ENCODE measurements around the gene SLC12A7.

The SLC12A7 gene

GRCh38 chr5:1035421-1036405 is 76.2 kb downstream of the SLC12A7 start:
- intact Hi-C loops (cut with DNase I; ENCODE audit: low total_unique reads), result no loop called here
- H3K4me1 ChIP-seq, result no peaks in the 10 kb centered on the region
- TF ChIP-seq, protein P1, sequence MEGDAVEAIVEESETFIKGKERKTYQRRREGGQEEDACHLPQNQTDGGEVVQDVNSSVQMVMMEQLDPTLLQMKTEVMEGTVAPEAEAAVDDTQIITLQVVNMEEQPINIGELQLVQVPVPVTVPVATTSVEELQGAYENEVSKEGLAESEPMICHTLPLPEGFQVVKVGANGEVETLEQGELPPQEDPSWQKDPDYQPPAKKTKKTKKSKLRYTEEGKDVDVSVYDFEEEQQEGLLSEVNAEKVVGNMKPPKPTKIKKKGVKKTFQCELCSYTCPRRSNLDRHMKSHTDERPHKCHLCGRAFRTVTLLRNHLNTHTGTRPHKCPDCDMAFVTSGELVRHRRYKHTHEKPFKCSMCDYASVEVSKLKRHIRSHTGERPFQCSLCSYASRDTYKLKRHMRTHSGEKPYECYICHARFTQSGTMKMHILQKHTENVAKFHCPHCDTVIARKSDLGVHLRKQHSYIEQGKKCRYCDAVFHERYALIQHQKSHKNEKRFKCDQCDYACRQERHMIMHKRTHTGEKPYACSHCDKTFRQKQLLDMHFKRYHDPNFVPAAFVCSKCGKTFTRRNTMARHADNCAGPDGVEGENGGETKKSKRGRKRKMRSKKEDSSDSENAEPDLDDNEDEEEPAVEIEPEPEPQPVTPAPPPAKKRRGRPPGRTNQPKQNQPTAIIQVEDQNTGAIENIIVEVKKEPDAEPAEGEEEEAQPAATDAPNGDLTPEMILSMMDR (IDR thresholded peaks at IDR 0.05), result no peak

GRCh38 chr5:1034986-1035385 is 76.9 kb downstream of the SLC12A7 start:
- Histone ChIP-seq H3K4me3 (no peak overlapping the region), H3K27ac (no peak overlapping the region), H3K27me3 (peaks cover 0 to 39% of the 10 kb centered on the region in 2 donors), H3K4me1 (no peaks in the 10 kb centered on the region), H3K36me3 (no peaks in the 10 kb centered on the region), H3K9me3 (no peaks in the 10 kb centered on the region)
- intact Hi-C loops (cut with DNase I; ENCODE audit: low total_unique reads), result no loop called here
- no peak for DNase-seq
- TF ChIP-seq, protein P1 (IDR thresholded peaks at IDR 0.05), result no peak

More at GRCh38 chr5:1035421-1036405, 76.2 kb downstream of the SLC12A7 start:
- DNase-seq, result no peak
- Histone ChIP-seq H3K27ac (no peak overlapping the region), H3K9me3 (no peaks in the 10 kb centered on the region), H3K4me3 (no peak overlapping the region), H3K36me3 (no peaks in the 10 kb centered on the region), H3K27me3 (peaks cover 0 to 32% of the 10 kb centered on the region in 2 donors)

GRCh38 chr5:1034421-1034905 is 77.4 kb downstream of the SLC12A7 start:
- Histone ChIP-seq H3K4me3 (no peak overlapping the region), H3K27me3 (peaks cover 0 to 45% of the 10 kb centered on the region in 2 donors), H3K9me3 (no peaks in the 10 kb centered on the region), H3K36me3 (no peaks in the 10 kb centered on the region), H3K27ac (no peak overlapping the region), H3K4me1 (no peaks in the 10 kb centered on the region)
- intact Hi-C loops (cut with DNase I; ENCODE audit: low total_unique reads), result no loop called here
- no peak for DNase-seq
- TF ChIP-seq, protein P1 (IDR thresholded peaks at IDR 0.05), result no peak

- TF ChIP-seq, protein P1 (IDR thresholded peaks at IDR 0.05), result no peak
- Histone ChIP-seq H3K4me3 (no peak overlapping the region), H3K27me3 (peaks cover 0 to 51% of the 10 kb centered on the region in 2 donors), H3K9me3 (no peaks in the 10 kb centered on the region), H3K27ac (no peak overlapping the region), H3K4me1 (no peaks in the 10 kb centered on the region), H3K36me3 (no peaks in the 10 kb centered on the region)
- intact Hi-C loops (cut with DNase I; ENCODE audit: low total_unique reads), result no loop called here
- DNase-seq, result no peak
Measured at GRCh38 chr5:1033606-1034420, 78.0 kb downstream of the SLC12A7 start.

GRCh38 chr5:1033178-1033577 is 78.7 kb downstream of the SLC12A7 start:
- DNase-seq, result no peak
- no peaks in the 10 kb centered on the region for H3K36me3 ChIP-seq
- no peaks in the 10 kb centered on the region for H3K9me3 ChIP-seq
- no peak overlapping the region for H3K27ac ChIP-seq
- no peaks in the 10 kb centered on the region for H3K4me1 ChIP-seq
- TF ChIP-seq, protein P1 (IDR thresholded peaks at IDR 0.05), result no peak
- H3K27me3 ChIP-seq, result peaks cover 0 to 57% of the 10 kb centered on the region in 2 donors
- no peak overlapping the region for H3K4me3 ChIP-seq
- intact Hi-C loops (cut with DNase I; ENCODE audit: low total_unique reads), result no loop called here
